ENCODE results near the gene MTMR10.
A peak's percentile ranks its signal among the peaks of the same experiment; 100 is the strongest.

Gene MTMR10

DNA sequence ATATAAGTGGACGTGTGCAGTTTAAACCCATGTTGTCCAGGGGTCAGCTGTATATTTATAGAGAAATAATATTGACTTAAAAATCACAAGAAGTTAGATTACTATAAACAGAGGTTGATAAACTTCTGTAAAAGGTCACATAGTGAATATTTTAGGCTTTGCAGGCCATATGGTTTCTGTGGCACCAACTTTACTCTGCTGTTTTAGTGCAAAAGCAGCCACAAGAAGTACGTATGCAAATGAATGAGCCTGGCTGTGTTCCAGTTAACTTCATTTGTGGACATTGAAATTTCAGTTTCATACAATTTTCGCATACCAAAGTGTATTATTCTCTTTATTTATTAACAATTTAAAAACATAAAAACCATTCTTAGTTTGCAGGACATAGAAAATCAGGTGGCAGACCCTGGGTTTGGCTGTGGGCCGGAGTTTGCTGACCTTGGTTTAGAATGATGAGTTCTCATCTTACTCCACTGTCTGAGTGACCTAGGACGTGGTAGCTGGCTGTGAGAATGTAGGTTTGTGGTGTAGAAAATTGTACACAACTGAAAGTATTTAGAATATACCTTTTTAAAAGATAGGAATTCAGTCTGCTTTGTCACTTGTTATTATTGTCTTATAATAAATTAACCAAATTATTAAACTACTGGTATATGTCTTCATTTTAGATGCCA lies 71.4 kb downstream of the MTMR10 start:
- no peak for DNase-seq (ENCODE audit: low spot score)

DNA sequence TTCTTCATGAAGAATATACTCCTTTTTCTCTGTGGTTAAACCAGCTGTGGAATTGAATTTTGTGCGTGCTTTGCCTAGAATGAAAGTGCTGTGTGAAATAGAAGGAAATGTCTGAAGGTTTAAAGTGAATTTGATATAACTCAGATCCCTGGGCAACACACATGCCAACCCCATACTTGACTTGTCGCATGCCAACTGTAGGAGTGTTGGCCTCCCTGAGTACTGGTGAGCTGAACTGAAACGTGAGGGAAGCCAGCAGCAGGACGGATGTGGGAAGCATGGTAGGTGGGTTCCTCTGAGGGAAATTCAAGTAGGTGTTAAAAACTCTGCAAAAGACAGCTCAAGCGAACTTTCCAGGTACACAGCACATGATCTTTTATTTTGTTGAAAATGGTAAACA lies 73.1 kb downstream of the MTMR10 start:
- DNase-seq (ENCODE audit: low spot score): no peak

DNA sequence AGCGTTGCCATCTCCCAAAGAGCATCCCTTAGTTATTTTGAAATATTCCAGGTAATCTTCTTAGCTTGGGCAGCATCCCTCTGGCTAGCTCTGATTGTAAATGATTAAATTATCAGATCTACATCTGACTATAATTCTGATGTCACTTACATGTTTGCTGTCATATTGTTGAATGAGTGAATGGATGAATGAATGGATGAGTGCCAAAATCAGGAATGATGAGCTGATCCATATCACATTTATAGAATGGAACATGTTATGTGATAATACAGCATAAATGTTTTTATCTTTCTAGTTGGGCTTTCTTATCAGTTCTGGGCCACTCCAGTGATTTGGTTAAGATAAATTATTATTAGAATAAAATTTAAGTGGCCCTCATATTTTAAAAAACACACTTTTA lies 73.8 kb downstream of the MTMR10 start:
- DNase-seq (ENCODE audit: low spot score): no peak

DNA sequence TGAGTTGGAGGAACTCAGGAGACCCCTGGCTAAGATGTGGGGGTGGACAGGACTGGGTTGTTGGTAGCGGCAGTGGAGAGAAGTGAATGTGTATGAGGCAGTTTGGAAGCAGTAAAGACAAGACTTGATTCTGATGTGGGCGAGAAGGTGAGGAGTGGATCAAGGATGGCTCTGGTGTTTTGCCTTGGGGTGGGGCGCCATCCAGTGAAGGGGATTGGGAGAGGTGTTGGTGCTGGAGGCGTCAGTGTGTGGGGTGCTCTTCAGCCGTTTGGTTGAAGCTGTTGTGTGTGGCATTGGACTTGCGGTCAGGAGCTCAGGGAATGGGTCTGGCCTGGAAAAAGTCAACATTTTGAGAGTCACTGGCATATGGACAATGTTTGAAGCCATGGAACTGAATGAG lies 74.4 kb downstream of the MTMR10 start:
- DNase-seq (ENCODE audit: low spot score): no peak

DNA sequence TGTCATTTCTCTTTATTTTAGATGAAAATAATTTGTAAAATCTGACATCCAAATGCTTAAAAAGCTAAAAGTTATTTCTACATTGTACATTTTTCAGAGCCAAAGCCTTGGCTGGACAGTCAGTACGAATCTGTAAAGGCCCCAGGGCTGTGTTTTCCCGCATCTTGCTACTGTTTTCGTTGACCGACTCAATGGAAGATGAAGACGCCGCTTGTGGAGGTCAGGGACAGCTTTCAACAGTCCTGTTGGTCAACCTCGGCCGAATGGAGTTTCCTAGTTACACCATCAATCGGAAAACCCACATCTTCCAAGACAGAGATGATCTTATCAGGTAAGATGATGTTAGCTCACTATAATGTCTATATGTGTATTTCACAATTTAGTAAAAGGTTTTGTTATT lies 77.7 kb downstream of the MTMR10 start:
- DNase-seq (ENCODE audit: low spot score): no peak

DNA sequence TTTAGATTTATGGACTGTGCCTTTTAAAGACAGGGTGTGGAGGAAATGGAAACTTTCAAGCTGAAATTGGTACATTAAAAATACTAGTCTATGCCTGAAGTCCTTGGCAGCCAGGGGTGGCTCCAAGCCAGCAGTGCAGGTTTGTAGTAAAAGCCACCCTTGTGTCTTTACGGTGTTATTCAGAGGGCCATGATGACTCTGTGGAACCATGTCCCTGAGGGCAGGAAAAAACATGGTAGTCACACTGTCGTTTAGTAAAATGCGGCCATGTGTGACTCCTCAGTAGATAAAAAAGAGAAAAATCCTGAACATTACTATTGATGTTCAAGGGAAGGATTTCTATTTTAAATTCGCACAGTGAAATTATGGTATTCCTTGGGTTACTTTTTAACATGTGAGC lies 85.1 kb downstream of the MTMR10 start:
- no peak for DNase-seq (ENCODE audit: low spot score)

DNA sequence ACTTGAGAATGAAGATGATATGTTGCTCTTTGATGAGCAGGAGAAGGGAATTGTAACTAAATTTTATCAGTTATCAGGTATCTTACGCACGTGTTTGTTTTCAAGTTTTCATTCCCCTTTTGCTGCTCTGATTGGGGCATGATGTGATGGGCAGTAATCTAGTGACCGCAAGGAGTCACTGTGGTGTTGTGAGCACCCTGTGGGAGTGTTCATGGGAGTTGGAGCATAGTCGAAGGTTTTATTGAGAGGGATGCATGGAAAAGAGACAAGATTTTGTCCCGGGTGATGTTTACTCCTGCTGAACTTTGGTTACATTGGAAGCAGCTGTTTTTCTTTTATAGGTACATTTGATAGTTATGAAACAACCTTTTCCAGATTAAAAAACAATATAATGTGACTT lies 85.6 kb downstream of the MTMR10 start:
- DNase-seq (ENCODE audit: low spot score): no peak

DNA sequence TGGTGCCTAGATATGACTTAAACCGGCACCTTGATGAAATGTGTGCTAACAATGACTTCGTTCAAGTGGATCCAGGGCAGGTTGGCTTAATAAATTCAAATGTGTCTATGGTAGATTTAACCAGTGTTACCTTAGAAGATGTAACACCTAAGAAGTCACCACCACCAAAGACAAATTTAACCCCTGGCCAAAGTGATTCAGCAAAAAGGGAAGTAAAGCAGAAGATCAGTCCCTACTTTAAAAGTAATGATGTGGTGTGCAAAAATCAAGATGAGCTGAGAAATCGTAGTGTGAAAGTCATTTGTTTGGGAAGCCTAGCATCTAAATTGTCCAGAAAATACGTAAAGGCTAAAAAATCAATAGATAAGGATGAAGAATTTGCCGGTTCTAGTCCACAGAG lies 86.6 kb downstream of the MTMR10 start:
- peak; percentile 8 for DNase-seq (ENCODE audit: low spot score)

DNA sequence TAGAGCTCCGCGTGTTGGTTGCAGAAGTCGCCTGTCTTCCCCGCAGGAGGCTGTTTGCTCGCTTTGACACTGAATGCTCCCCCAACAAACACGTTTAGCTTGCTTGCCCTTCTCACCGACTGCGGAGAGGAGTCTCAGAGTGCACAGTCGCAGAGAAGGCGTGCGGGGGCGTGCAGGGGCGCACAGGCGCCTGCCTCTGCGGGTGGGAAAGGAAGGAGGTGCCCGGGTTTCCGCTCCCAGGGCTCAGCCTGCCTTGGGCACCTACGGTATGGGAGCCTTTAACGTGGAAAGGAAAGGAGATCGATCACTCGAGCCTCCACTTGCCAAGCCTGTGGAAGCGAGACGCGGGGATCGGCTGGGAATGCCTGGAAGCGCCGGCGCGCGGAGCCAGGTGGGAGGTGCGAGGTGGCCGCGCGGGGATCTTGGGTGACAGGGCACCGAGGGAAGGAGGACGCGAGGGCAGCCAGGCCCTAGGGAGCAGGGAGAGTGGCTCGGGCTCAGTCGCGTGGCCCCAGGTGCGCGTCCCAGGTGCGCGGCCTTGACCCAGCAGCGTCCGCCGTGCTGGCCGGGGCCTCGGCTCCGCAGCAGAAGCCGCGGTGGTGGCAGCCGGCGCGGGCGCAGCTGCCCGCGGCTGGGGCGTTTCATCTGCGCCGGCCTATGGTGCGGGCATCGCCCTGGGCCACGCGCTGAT lies 87.8 kb downstream of the MTMR10 start, which contains the start of gene FAN1:
TSS of gene FAN1 (plus strand) at position 419 of the 691 bp plus-strand sequence. CDS start 749 bp downstream, outside the sequence.
- peak; percentile 64 for DNase-seq (ENCODE audit: low spot score)

DNA sequence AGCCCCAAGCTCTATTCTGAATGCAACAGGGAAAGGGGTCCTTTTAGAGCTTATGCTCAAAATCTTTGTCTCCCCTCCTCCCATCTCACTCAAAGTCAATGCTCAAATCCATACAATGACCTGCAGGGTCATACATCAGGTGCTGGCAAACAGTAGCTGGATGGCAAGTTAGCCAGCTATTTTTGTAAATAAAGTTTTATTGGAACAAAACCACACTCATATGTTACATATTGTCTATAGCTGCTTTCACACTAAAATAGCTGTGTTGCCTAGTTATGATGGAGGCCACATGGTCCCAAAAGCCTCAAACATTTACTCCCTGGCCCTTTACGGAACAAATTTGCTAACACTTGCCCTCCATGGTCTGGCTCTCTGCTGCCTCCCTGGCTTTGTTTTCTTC lies 89.5 kb downstream of the MTMR10 start:
- no peak for DNase-seq (ENCODE audit: low spot score)

DNA sequence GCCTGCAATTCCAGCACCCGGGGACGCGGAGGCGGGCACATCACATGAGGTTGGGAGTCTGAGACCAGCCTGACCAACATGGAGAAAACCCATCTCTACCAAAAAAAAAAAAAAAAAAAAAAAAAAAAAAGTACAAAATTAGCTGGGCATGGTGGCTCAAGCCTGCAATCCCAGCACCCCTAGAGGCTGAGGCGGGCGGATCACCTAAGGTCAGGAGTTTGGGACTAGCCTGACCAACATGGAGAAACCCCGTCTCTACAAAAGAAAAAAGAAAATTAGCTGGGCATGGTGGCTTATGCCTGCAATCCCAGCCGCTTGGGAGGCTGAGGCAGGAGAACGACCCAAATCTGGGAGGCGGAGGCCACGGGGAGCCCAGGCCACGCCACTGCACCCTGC lies 95.2 kb downstream of the MTMR10 start:
- DNase-seq (ENCODE audit: low spot score): no peak

DNA sequence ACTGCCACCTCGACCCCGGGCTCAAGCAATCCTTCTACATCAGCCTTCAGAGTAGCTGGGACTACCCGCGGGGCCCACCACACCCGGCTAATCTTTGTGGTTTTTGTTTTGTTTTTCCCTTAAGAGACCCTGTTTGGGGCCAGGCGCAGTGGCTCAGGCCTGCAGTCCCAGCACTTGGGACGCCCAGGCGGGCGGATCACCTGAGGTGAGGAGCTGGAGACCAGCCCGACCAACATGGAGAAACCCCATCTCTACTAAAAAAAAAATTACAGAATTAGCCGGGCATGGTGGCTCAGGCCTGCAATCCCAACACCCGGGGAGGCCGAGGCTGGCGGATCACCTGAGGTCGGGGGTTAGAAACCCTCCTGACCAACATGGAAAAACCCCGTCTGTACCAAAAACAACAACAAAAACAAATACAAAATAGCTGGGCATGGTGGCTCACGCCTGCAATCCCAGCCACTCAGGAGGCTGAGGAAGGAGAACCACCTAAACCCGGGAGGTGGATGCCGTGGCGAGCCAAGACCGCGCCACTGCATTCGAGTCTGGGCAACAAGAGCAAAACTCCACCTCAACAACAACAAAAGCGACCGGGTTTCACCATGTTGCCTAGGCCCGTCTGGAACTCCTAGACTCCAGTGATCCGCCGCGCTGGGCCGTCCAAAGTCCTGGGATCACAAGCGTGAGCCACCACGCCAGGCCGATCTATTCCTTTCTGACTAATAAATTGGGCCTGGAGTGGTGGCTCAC lies 95.8 kb downstream of the MTMR10 start:
- DNase-seq (ENCODE audit: low spot score): no peak

DNA sequence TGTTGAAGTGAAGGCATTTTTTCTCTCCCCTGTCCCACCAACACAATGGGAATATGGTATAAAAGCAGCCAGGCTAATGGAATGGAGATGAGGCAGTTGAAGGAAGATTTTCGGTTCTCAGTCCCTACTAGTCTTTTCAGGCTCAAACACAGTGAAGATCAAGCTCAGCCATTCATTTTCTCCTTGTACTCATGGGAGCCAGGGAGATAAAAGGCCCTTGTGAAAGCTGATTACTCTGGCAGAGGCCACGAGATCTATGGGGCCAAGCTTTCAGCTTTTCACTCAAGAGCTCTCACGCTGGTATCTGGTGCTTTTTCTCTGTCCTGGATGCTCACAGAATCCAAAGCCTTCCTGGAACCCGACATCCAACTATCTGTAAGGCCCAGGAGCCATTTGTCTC lies 102.2 kb downstream of the MTMR10 start:
- no peak for DNase-seq (ENCODE audit: low spot score)

Measured in germinal center (tissue), 1 donor.